K562 (cell line): ENCODE measurements around the gene MAP3K4. TPM values are rescaled to one million over a fixed set of nuclear protein-coding genes. Genes with fewer than 3 reads are reported as not detected.

ENCODE experiments used
- ATAC-seq: fragments of 200-7000 bp; cut with Tn5 transposase; 3 replicates; pipeline ENCODE4 v1.9.1; 2020; ENCODE audit warnings: moderate library complexity
- BruUV-seq: library from RNA; stranded (reverse); fragments of 400-500 nt; replicated peaks from 2 replicates; lab custom pipeline; 2021; lab: Mats Ljungman, UMichigan
- CTCF ChIA-PET: fragments of 300-600 bp; formaldehyde crosslinking; extraction: SDS; loops from one replicate; lab custom pipeline; 2021; ENCODE audit warnings: low intra/inter-chr PET ratio; lab: Yijun Ruan, JAX
- POLR2A ChIA-PET: fragments of 300-600, 350-650 bp; sonication (Branson Sonifier 250); formaldehyde crosslinking; extraction: SDS; loops from one replicate; lab custom pipeline; 2021; ENCODE audit warnings: antibody characterized with exemption, inconsistent platforms; lab: Yijun Ruan, JAX
- DNase-seq, 4 experiments: peaks; one replicate each; pipeline versions ENCODE4 v3.0.0 to v3.0.0-alpha.2; 2011 to 2018; ENCODE audit warnings: low spot score in 3 of 4, mixed read lengths in 3 of 4; ENCODE audit errors: extremely low read depth in 1 of 4
- FAIRE-seq: peaks from 2 replicates; lab custom pipeline; 2011; peaks lifted over from hg19 to GRCh38; lab: Jason Lieb, UNC
- H2AFZ ChIP-seq: 2 replicates; pipeline ENCODE4 v1.6.0; 2011; ENCODE audit warnings: low read depth, low read length, control low read depth, inconsistent platforms
- H3K27ac ChIP-seq: fragments of 200-600 bp; 3 replicates; pipeline ENCODE4 v1.8.0; 2011; ENCODE audit warnings: low read depth, mild to moderate bottlenecking, control low read depth, inconsistent platforms, low read length, moderate library complexity, mixed read lengths; ENCODE audit errors: extremely low read depth
- H3K27me3 ChIP-seq, 2 experiments: fragments of 300-600 bp in 1 of 2; 2 replicates in 1 of 2; 3 replicates in 1 of 2; pipeline versions ENCODE4 v1.6.0 to v1.8.0; 2011; ENCODE audit warnings: inconsistent platforms in 2 of 2, low read length in 2 of 2, mild to moderate bottlenecking in 1 of 2, mixed read lengths in 1 of 2, moderate library complexity in 1 of 2; ENCODE audit not compliant: control insufficient read depth in 2 of 2, insufficient read depth in 2 of 2
- H3K36me3 ChIP-seq: fragments of 300-600 bp; 3 replicates; pipeline ENCODE4 v1.8.0; 2011; ENCODE audit warnings: mild to moderate bottlenecking, low read length, inconsistent platforms; ENCODE audit not compliant: control insufficient read depth, insufficient read depth
- H3K4me1 ChIP-seq, 2 experiments: fragments of 200-600 bp in 1 of 2; replicated peaks in 1 of 2; 2 replicates in 1 of 2; 3 replicates in 1 of 2; pipeline versions ENCODE4 v1.5.1 to v1.8.0; 2011; ENCODE audit warnings: inconsistent platforms in 2 of 2, low read length in 2 of 2, mild to moderate bottlenecking in 1 of 2, mixed read lengths in 1 of 2, moderate library complexity in 1 of 2; ENCODE audit not compliant: control insufficient read depth in 2 of 2, insufficient read depth in 2 of 2
- H3K4me2 ChIP-seq: 2 replicates; pipeline ENCODE4 v1.6.1; 2011; ENCODE audit warnings: low read length, control low read depth, inconsistent platforms, mixed read lengths; ENCODE audit not compliant: insufficient read depth
- H3K4me3 ChIP-seq: fragments of 200-600 bp; sonication (generic), shearing (Covaris generic); 2 replicates; pipeline ENCODE4 v1.5.1; 2016; ENCODE audit warnings: control low read depth, inconsistent platforms
- H3K79me2 ChIP-seq: fragments of 200-600 bp; 3 replicates; pipeline ENCODE4 v1.8.0; 2011; ENCODE audit warnings: low read length, inconsistent platforms; ENCODE audit not compliant: control insufficient read depth, insufficient read depth
- H3K9ac ChIP-seq, 2 experiments: 2 replicates each; pipeline versions ENCODE4 v1.6.0 to v1.6.1; 2011; ENCODE audit warnings: low read depth in 2 of 2, low read length in 2 of 2, control low read depth in 1 of 2, inconsistent platforms in 1 of 2, mild to moderate bottlenecking in 1 of 2, mixed read lengths in 1 of 2; ENCODE audit not compliant: insufficient read depth in 1 of 2
- H3K9me1 ChIP-seq: one replicate; pipeline ENCODE4 v1.6.0; 2011; ENCODE audit warnings: inconsistent platforms, mild to moderate bottlenecking, low read length, moderate library complexity; ENCODE audit not compliant: control insufficient read depth, insufficient read depth
- H3K9me3 ChIP-seq: replicated peaks from 2 replicates; pipeline ENCODE4 v1.5.1; 2011; ENCODE audit warnings: low read depth, low read length, inconsistent platforms; ENCODE audit not compliant: control insufficient read depth, insufficient read depth
- H4K20me1 ChIP-seq: replicated peaks from 2 replicates; pipeline ENCODE4 v1.6.1; 2011; ENCODE audit warnings: low read length, inconsistent platforms, mixed read lengths; ENCODE audit not compliant: control insufficient read depth, insufficient read depth
- AFF4 ChIP-seq: sonication (generic); formaldehyde crosslinking; IDR thresholded peaks from 2 replicates; pipeline ENCODE4 v1.8.0; 2023; ENCODE audit warnings: mild to moderate bottlenecking, missing genetic modification reagents
- DNMT1 ChIP-seq: fragments of 450-650 bp; IDR thresholded peaks from 2 replicates; pipeline ENCODE4 v1.6.1; 2016; ENCODE audit warnings: antibody characterized with exemption, mild to moderate bottlenecking
- FOXJ3 ChIP-seq: sonication (generic); formaldehyde crosslinking; IDR thresholded peaks from 2 replicates; pipeline ENCODE4 v1.4.0; 2020; ENCODE audit warnings: mild to moderate bottlenecking, missing genetic modification reagents
- JUN ChIP-seq, 2 experiments: sonication (generic) in 1 of 2; formaldehyde crosslinking in 1 of 2; IDR thresholded peaks; 2 replicates each; pipeline versions ENCODE4 v1.6.1 to v1.8.0; 2012 to 2022; ENCODE audit warnings: borderline replicate concordance in 2 of 2, mild to moderate bottlenecking in 2 of 2, improper control_type of control experiment in 1 of 2, low read depth in 1 of 2, low read length in 1 of 2, missing genetic modification reagents in 1 of 2
- JUND ChIP-seq, 2 experiments: IDR thresholded peaks; 2 replicates in 1 of 2; 3 replicates in 1 of 2; pipeline ENCODE4 v1.6.1; 2011; ENCODE audit warnings: borderline replicate concordance in 2 of 2, low read depth in 2 of 2, low read length in 2 of 2, improper control_type of control experiment in 1 of 2, missing biosample characterization in 1 of 2, missing genetic modification characterization in 1 of 2, missing genetic modification reagents in 1 of 2
- KAT2B ChIP-seq: IDR thresholded peaks from one replicate; pipeline ENCODE4 v1.6.1; 2012; ENCODE audit warnings: low read depth, mild to moderate bottlenecking, control low read depth, inconsistent platforms, low read length, moderate library complexity
- MCM3 ChIP-seq: fragments of 450-650 bp; IDR thresholded peaks from 2 replicates; pipeline ENCODE4 v1.6.1; 2016
- MCM5 ChIP-seq: fragments of 450-650 bp; IDR thresholded peaks from 2 replicates; pipeline ENCODE4 v1.6.1; 2016; ENCODE audit warnings: low read depth
- PTTG1 ChIP-seq: fragments of 450-650 bp; IDR thresholded peaks from 2 replicates; pipeline ENCODE4 v1.6.1; 2016; ENCODE audit warnings: low read depth, mild to moderate bottlenecking, missing genetic modification characterization, missing compliant biosample characterization
- PURB ChIP-seq: sonication (generic); formaldehyde crosslinking; IDR thresholded peaks from 2 replicates; pipeline ENCODE4 v1.9.0; 2021; ENCODE audit warnings: low read depth, mild to moderate bottlenecking, missing genetic modification reagents
- RBFOX2 ChIP-seq: fragments of 200-400 bp; formaldehyde crosslinking; IDR thresholded peaks from 2 replicates; pipeline ENCODE4 v1.6.1; 2017; ENCODE audit warnings: low read depth, mild to moderate bottlenecking, low read length, moderate library complexity
- SIN3B ChIP-seq: fragments of 450-650 bp; IDR thresholded peaks from 2 replicates; pipeline ENCODE4 v1.6.1; 2017; ENCODE audit warnings: low read depth, mild to moderate bottlenecking, moderate library complexity
- TRIM25 ChIP-seq: fragments of 450-650 bp; IDR thresholded peaks from 2 replicates; pipeline ENCODE4 v1.7.0; 2016; ENCODE audit warnings: borderline replicate concordance
- WHSC1 ChIP-seq: IDR thresholded peaks from one replicate; pipeline ENCODE4 v1.6.1; 2012; ENCODE audit warnings: low read length, control low read depth, inconsistent platforms
- ZBTB8A ChIP-seq: fragments of 450-650 bp; IDR thresholded peaks from 2 replicates; pipeline ENCODE4 v1.6.1; 2018; ENCODE audit warnings: mild to moderate bottlenecking, moderate library complexity; ENCODE audit not compliant: partially characterized antibody
- ZNF324 ChIP-seq: fragments of 250-450 bp; sonication (Bioruptor Pico); IDR thresholded peaks from 2 replicates; pipeline ENCODE4 v1.4.0; 2020; ENCODE audit warnings: mild to moderate bottlenecking
- in situ Hi-C: fragments of 300-500 bp; cut with MboI; formaldehyde crosslinking; loops from 4 replicates; pipeline ENCODE4 v1.15.0; 2018; ENCODE audit warnings: inconsistent platforms, mixed read lengths
- intact Hi-C: fragments of 100-400 bp; cut with micrococcal nuclease; formaldehyde crosslinking; loops from 2 replicates; pipeline ENCODE4 v1.14.2; 2022
- polyA plus RNA-seq, 8 experiments: library from polyadenylated mRNA; depleted of rRNA in 4 of 8; stranded (reverse) in 5 of 8; unstranded in 3 of 8; fragments of >200 nt; fragmentation: Nextera tagmentation in 2 of 8; fragmentation: Illumina TruSeq in 1 of 8; extraction: Ambion mirVana in 2 of 8; extraction: Trizol in 1 of 8; gene quantifications; 2 replicates each; pipeline versions ENCODE4 v1.2.1 to v1.2.3, GENCODE V29; 2011 to 2014; ENCODE audit warnings: inconsistent platforms in 1 of 8, missing spikeins in 1 of 8
- total RNA-seq, 7 experiments: library from RNA; depleted of rRNA in 6 of 7; stranded (reverse); fragments of >200 nt in 6 of 7; fragmentation: Illumina TruSeq in 2 of 7; extraction: Trizol in 2 of 7; gene quantifications; 2 replicates each; pipeline versions ENCODE4 v1.2.1 to v1.2.3, GENCODE V29; 2011 to 2021; ENCODE audit warnings: low replicate concordance in 1 of 7

Gene MAP3K4
- total and polyA plus RNA-seq, 9 of the 15 experiments (the other 6 are each of a cell fraction or from before 2014, with no cell fraction given), result 21.0 to 77.2 (median 48.9) TPM

GRCh38 chr6:161053103-161053502 is 61.5 kb downstream of the MAP3K4 start (continued):
- TF ChIP-seq RBFOX2 (no peak), PURB (CRISPR knock-in tag) (no peak), SIN3B (no peak), AFF4 (CRISPR knock-in tag) (no peak), TRIM25 (no peak)

GRCh38 chr6:161054876-161055275 is 63.3 kb downstream of the MAP3K4 start:
- no peaks in the 10 kb centered on the region for H3K9me1 ChIP-seq
- CTCF ChIA-PET, result no interaction called here
- no peak for TF ChIP-seq PTTG1
- TF ChIP-seq JUND (IDR thresholded peaks at IDR 0.05; ENCODE audit: borderline replicate concordance, low read depth, low read length), result no peak
- TF ChIP-seq JUND (tag; IDR thresholded peaks at IDR 0.05; ENCODE audit: borderline replicate concordance, low read depth, low read length), result no peak
- no peak for TF ChIP-seq WHSC1
- TF ChIP-seq FOXJ3 (CRISPR knock-in tag), result no peak
- no peak for TF ChIP-seq MCM5
- no peak for TF ChIP-seq ZBTB8A
- no peak for TF ChIP-seq DNMT1
- TF ChIP-seq JUN (IDR thresholded peaks at IDR 0.05; ENCODE audit: borderline replicate concordance, low read depth, low read length), result no peak
- TF ChIP-seq JUN (CRISPR knock-in tag; IDR thresholded peaks at IDR 0.05; ENCODE audit: borderline replicate concordance), result no peak
- no peak for TF ChIP-seq KAT2B
- TF ChIP-seq MCM3, result no peak
- TF ChIP-seq ZNF324, result no peak
- TF ChIP-seq, all 486 proteins: peak for 0
- FAIRE-seq, result no peak
- DNase-seq, result no peak
- no TSS peak for BruUV-seq
- POLR2A ChIA-PET, result no interaction called here
- Histone ChIP-seq H3K79me2 (peaks cover 17% of the 10 kb centered on the region), H3K4me3 (no peak overlapping the region), H3K9ac (no peak overlapping the region), H2AFZ (no peak overlapping the region), H3K4me2 (no peak overlapping the region), H3K4me1 (0 out of 5 replicates have a peak, but pooled peaks cover 0 to 2% of the 10 kb centered on the region in 2 experiments), H4K20me1 (no peaks in the 10 kb centered on the region), H3K36me3 (peaks cover 32% of the 10 kb centered on the region; the same call in 2 of the 3 replicates), H3K9me3 (no peaks in the 10 kb centered on the region), H3K27me3 (no peaks in the 10 kb centered on the region), H3K27ac (no peak overlapping the region)
- no peak for ATAC-seq
- intact Hi-C loops (no loop called here), in situ Hi-C loops (no loop called here)
